CD4-positive, alpha-beta T cell treated with Interferon gamma for 1 hour (primary cell): Measurements from ENCODE around the gene CAPS2.

Experiments
- DNase-seq: peaks from one replicate; pipeline ENCODE4 v3.0.0-alpha.2; 2020

The CAPS2 gene

GRCh38 chr12:75302781-75303180 lies 27.3 kb downstream of the CAPS2 start:
- no peak for DNase-seq

GRCh38 chr12:75302225-75302624 lies 27.9 kb downstream of the CAPS2 start:
- DNase-seq, result no peak

GRCh38 chr12:75294797-75295196 lies 35.3 kb downstream of the CAPS2 start:
- DNase-seq, result no peak

- no peak for DNase-seq
Measured at GRCh38 chr12:75294336-75294735, 35.8 kb downstream of the CAPS2 start.

GRCh38 chr12:75291014-75291413 lies 39.1 kb downstream of the CAPS2 start:
- DNase-seq, result no peak

GRCh38 chr12:75289753-75290152 lies 40.4 kb downstream of the CAPS2 start:
- DNase-seq, result no peak

- DNase-seq, result no peak
Measured at GRCh38 chr12:75288860-75289259, 41.3 kb downstream of the CAPS2 start.

GRCh38 chr12:75275702-75276101 lies 54.4 kb downstream of the CAPS2 start:
- no peak for DNase-seq

- DNase-seq, result no peak
Measured at GRCh38 chr12:75271576-75271975, 58.5 kb downstream of the CAPS2 start.

- DNase-seq, result no peak
Measured at GRCh38 chr12:75270157-75270556, 60.0 kb downstream of the CAPS2 start.

- no peak for DNase-seq
Measured at GRCh38 chr12:75269209-75269608, 60.9 kb downstream of the CAPS2 start.

GRCh38 chr12:75260316-75260715 lies 69.8 kb downstream of the CAPS2 start:
- no peak for DNase-seq

- no peak for DNase-seq
Measured at GRCh38 chr12:75259143-75259542, 71.0 kb downstream of the CAPS2 start.

GRCh38 chr12:75257510-75257909 lies 72.6 kb downstream of the CAPS2 start:
- DNase-seq, result no peak

GRCh38 chr12:75245108-75245507 lies 85.0 kb downstream of the CAPS2 start:
- no peak for DNase-seq

- DNase-seq, result no peak
Measured at GRCh38 chr12:75239987-75240386, 90.1 kb downstream of the CAPS2 start.

GRCh38 chr12:75236206-75236605 lies 93.9 kb downstream of the CAPS2 start:
- DNase-seq, result no peak

- DNase-seq, result no peak
Measured at GRCh38 chr12:75227132-75227531, 103.0 kb downstream of the CAPS2 start.
